ENCODE measurements around the gene UGGT1. TPM values are rescaled to one million over a fixed set of nuclear protein-coding genes. Genes with fewer than 3 reads are reported as not detected.

The UGGT1 gene
- total and polyA plus RNA-seq, 7 donors: 1.8 to 47.9 (median 21.5) TPM

DNA sequence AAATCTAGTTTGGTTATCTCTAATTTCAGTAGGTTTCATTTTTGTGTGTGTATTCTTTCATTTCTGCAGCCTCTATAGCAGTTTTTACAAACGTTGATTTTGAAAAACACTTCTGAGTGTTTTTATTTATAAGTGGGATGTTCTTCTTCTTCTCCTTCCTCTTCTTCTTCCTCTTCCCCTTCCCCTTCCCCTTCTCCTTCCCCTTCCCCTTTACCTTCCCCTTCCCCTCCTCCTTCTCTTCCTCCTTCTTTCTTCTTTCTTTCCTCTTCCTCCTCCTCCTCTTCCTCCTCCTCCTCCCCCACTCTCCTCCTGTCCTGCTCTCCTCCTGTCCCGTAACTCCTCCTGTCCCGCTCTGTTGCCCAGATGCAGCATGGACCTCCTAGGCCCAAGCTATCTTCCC, 4.2 kb downstream of the UGGT1 start:
- Histone ChIP-seq H3K9me3 (no peaks in the 10 kb centered on the region), H3K27me3 (no peaks in the 10 kb centered on the region), H3K4me3 (no peak overlapping the region), H3K36me3 (peaks cover 0 to 29% (median 2%) of the 10 kb centered on the region in 4 donors), H3K4me1 (peaks cover 0 to 29% (median 15%) of the 10 kb centered on the region in 4 donors), H3K27ac (no peak overlapping the region)
- no peak for TF ChIP-seq POLR2A (IDR thresholded peaks at IDR 0.05)
- no peak for TF ChIP-seq POLR2AphosphoS5 (IDR thresholded peaks at IDR 0.05)
- TF ChIP-seq EP300 (IDR thresholded peaks at IDR 0.05): no peak
- TF ChIP-seq, protein P1, sequence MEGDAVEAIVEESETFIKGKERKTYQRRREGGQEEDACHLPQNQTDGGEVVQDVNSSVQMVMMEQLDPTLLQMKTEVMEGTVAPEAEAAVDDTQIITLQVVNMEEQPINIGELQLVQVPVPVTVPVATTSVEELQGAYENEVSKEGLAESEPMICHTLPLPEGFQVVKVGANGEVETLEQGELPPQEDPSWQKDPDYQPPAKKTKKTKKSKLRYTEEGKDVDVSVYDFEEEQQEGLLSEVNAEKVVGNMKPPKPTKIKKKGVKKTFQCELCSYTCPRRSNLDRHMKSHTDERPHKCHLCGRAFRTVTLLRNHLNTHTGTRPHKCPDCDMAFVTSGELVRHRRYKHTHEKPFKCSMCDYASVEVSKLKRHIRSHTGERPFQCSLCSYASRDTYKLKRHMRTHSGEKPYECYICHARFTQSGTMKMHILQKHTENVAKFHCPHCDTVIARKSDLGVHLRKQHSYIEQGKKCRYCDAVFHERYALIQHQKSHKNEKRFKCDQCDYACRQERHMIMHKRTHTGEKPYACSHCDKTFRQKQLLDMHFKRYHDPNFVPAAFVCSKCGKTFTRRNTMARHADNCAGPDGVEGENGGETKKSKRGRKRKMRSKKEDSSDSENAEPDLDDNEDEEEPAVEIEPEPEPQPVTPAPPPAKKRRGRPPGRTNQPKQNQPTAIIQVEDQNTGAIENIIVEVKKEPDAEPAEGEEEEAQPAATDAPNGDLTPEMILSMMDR (IDR thresholded peaks at IDR 0.05): no peak
- DNase-seq: no peak
- WGBS, 2 donors: 43 to 49% methylated on average over 3 of the region's 3 CpGs
- intact Hi-C loops (cut with DNase I): loop anchor here (10.0 kb wide), 1 partner anchor 140 kb away; no protein-coding TSS in a partner anchor

- no peak for TF ChIP-seq EP300 (IDR thresholded peaks at IDR 0.05)
- TF ChIP-seq, protein P1 (IDR thresholded peaks at IDR 0.05): no peak
- no peak for TF ChIP-seq POLR2A (IDR thresholded peaks at IDR 0.05)
- no peak for TF ChIP-seq POLR2AphosphoS5 (IDR thresholded peaks at IDR 0.05)
- no peak overlapping the region for H3K4me3 ChIP-seq
- no peaks in the 10 kb centered on the region for H3K27me3 ChIP-seq
- H3K27ac ChIP-seq: no peak overlapping the region
- WGBS, 2 donors: 78 to 93% methylated on average over 1 of the region's 1 CpG
- intact Hi-C loops (cut with DNase I): no loop called here
- no peak for DNase-seq
- H3K9me3 ChIP-seq: no peaks in the 10 kb centered on the region
- H3K4me1 ChIP-seq: no peaks in the 10 kb centered on the region
- H3K36me3 ChIP-seq: peaks cover 0 to 63% (median 3%) of the 10 kb centered on the region in 4 donors
Measured at GRCh38 chr2:128103407-128103806, 12.4 kb downstream of the UGGT1 start.

- 98 to 99% methylated on average over 4 of the region's 4 CpGs for WGBS, 2 donors
- intact Hi-C loops (cut with DNase I): no loop called here
- Histone ChIP-seq H3K27ac (no peak overlapping the region), H3K9me3 (no peaks in the 10 kb centered on the region), H3K36me3 (peaks cover 0 to 61% (median 4%) of the 10 kb centered on the region in 4 donors), H3K4me3 (no peak overlapping the region), H3K27me3 (no peaks in the 10 kb centered on the region), H3K4me1 (no peaks in the 10 kb centered on the region)
- TF ChIP-seq, protein P1 (IDR thresholded peaks at IDR 0.05): no peak
- TF ChIP-seq POLR2AphosphoS5 (IDR thresholded peaks at IDR 0.05) (no peak), EP300 (IDR thresholded peaks at IDR 0.05) (no peak), POLR2A (IDR thresholded peaks at IDR 0.05) (no peak)
- no peak for DNase-seq
Measured at GRCh38 chr2:128105072-128105471, 14.1 kb downstream of the UGGT1 start.

- Histone ChIP-seq H3K27ac (no peak overlapping the region), H3K9me3 (no peaks in the 10 kb centered on the region), H3K4me1 (no peaks in the 10 kb centered on the region), H3K36me3 (peaks cover 0 to 58% (median 6%) of the 10 kb centered on the region in 4 donors), H3K27me3 (no peaks in the 10 kb centered on the region), H3K4me3 (no peak overlapping the region)
- no peak for DNase-seq
- intact Hi-C loops (cut with DNase I): no loop called here
- 75 to 88% methylated on average over 1 of the region's 1 CpG for WGBS, 2 donors
- TF ChIP-seq, protein P1 (IDR thresholded peaks at IDR 0.05): no peak
Measured at GRCh38 chr2:128108166-128108565, 17.2 kb downstream of the UGGT1 start.

- Histone ChIP-seq H3K4me3 (no peak overlapping the region), H3K9me3 (no peaks in the 10 kb centered on the region), H3K4me1 (no peaks in the 10 kb centered on the region), H3K27me3 (no peaks in the 10 kb centered on the region), H3K36me3 (peaks cover 0 to 60% (median 8%) of the 10 kb centered on the region in 4 donors), H3K27ac (no peak overlapping the region)
- no peak for DNase-seq
- 92 to 93% methylated on average over 4 of the region's 4 CpGs for WGBS, 2 donors
- intact Hi-C loops (cut with DNase I): no loop called here
- TF ChIP-seq EP300 (IDR thresholded peaks at IDR 0.05) (no peak), POLR2A (IDR thresholded peaks at IDR 0.05) (no peak), POLR2AphosphoS5 (IDR thresholded peaks at IDR 0.05) (no peak)
- TF ChIP-seq, protein P1 (IDR thresholded peaks at IDR 0.05): no peak
Measured at GRCh38 chr2:128109243-128109642, 18.2 kb downstream of the UGGT1 start.
